Sciatic nerve (tissue), 2 donors: ENCODE data around the gene EVX1. TPM values are rescaled to one million over a fixed set of nuclear protein-coding genes. Genes with fewer than 3 reads are reported as not detected.

Experiments used
- ATAC-seq: fragments of 200-7000 bp; cut with Tn5 transposase; one replicate; pipeline ENCODE4 v1.9.1; 2020; ENCODE audit warnings: mild to moderate bottlenecking, moderate library complexity
- DNase-seq: peaks from one replicate; pipeline ENCODE4 v3.0.0-alpha.2; 2020; ENCODE audit warnings: low spot score
- intact Hi-C: fragments of 100-400 bp; cut with DNase I; formaldehyde crosslinking; loops from one replicate; pipeline ENCODE4 v1.14.2; 2022
- total RNA-seq: library from RNA; stranded (reverse); fragmentation: NEBNext Ultra II Directional; extraction: Animal tissue kit (Norgen Biotek cat#: 25700); gene quantifications from one replicate; pipeline ENCODE4 v1.2.1, GENCODE V29; 2021
- donor health status: DM: no; HTN: no; CAD: no.
- donor health status: DM: no; HTN: no; CAD: no.

Gene EVX1
- total RNA-seq, 1 donor from 2014 or later = not detected

- intact Hi-C loops = no loop called here
- no peak for DNase-seq
- ATAC-seq = no peak
These were observed 38.5 kb upstream of the EVX1 start for GRCh38 chr7:27203964-27204594.

GRCh38 chr7:27204851-27205322 lies 37.7 kb upstream of the EVX1 start:
- intact Hi-C loops = no loop called here
- no peak for DNase-seq
- peak; percentile 10 for ATAC-seq

GRCh38 chr7:27205325-27206280 lies 37.0 kb upstream of the EVX1 start:
- DNase-seq (no peak), ATAC-seq (no peak)
- intact Hi-C loops = no loop called here

GRCh38 chr7:27207348-27207985 lies 35.1 kb upstream of the EVX1 start:
- intact Hi-C loops = no loop called here
- DNase-seq = no peak

GRCh38 chr7:27208998-27209397 lies 33.6 kb upstream of the EVX1 start:
- DNase-seq (no peak), ATAC-seq (no peak)
- intact Hi-C loops = no loop called here

More at GRCh38 chr7:27207348-27207985, 35.1 kb upstream of the EVX1 start:
- ATAC-seq = no peak

GRCh38 chr7:27209933-27210440 lies 32.6 kb upstream of the EVX1 start:
- no peak for ATAC-seq
- intact Hi-C loops = loop anchor here (10.0 kb wide), 1 partner anchor 365 kb away; no protein-coding TSS in a partner anchor
- DNase-seq = no peak

- DNase-seq (peak; percentile 83), ATAC-seq (peak; percentile 81)
These were observed 32.0 kb upstream of the EVX1 start for GRCh38 chr7:27210441-27211083.

GRCh38 chr7:27211084-27211446 lies 31.5 kb upstream of the EVX1 start:
- intact Hi-C loops = loop anchor here (10.0 kb wide), 1 partner anchor 364 kb away; no protein-coding TSS in a partner anchor
- DNase-seq (no peak), ATAC-seq (no peak)

More at GRCh38 chr7:27210441-27211083, 32.0 kb upstream of the EVX1 start:
- intact Hi-C loops = loop anchor here (10.0 kb wide), 1 partner anchor 364 kb away; no protein-coding TSS in a partner anchor

- ATAC-seq = no peak
- intact Hi-C loops = loop anchor here (10.0 kb wide), 1 partner anchor 363 kb away; no protein-coding TSS in a partner anchor
- no peak for DNase-seq
These were observed 30.8 kb upstream of the EVX1 start for GRCh38 chr7:27211764-27212204.

- intact Hi-C loops = loop anchor here (10.0 kb wide), 1 partner anchor 362 kb away; no protein-coding TSS in a partner anchor
- DNase-seq = no peak
- ATAC-seq = no peak
These were observed 29.8 kb upstream of the EVX1 start for GRCh38 chr7:27212497-27213432.

- DNase-seq (no peak), ATAC-seq (no peak)
- intact Hi-C loops = loop anchor here (10.0 kb wide), 1 partner anchor 361 kb away; no protein-coding TSS in a partner anchor
These were observed 29.0 kb upstream of the EVX1 start for GRCh38 chr7:27213433-27214238.

GRCh38 chr7:27214239-27214950 lies 28.2 kb upstream of the EVX1 start:
- intact Hi-C loops = loop anchor here (10.0 kb wide), 1 partner anchor 360 kb away; no protein-coding TSS in a partner anchor
- DNase-seq (no peak), ATAC-seq (no peak)

GRCh38 chr7:27215356-27215755 lies 27.2 kb upstream of the EVX1 start:
- no peak for DNase-seq
- intact Hi-C loops = loop anchor here (10.0 kb wide), 1 partner anchor 359 kb away; no protein-coding TSS in a partner anchor
- ATAC-seq = no peak

GRCh38 chr7:27217951-27218350 lies 24.7 kb upstream of the EVX1 start:
- ATAC-seq (no peak), DNase-seq (no peak)
- intact Hi-C loops = loop anchor here (10.0 kb wide), 1 partner anchor 357 kb away; no protein-coding TSS in a partner anchor

- intact Hi-C loops = loop anchor here (10.0 kb wide), 1 partner anchor 355 kb away; no protein-coding TSS in a partner anchor
- DNase-seq = no peak
- ATAC-seq = no peak
These were observed 22.8 kb upstream of the EVX1 start for GRCh38 chr7:27219821-27220220.
